OCI-M1 (cell line): Measurements from ENCODE around the gene EID2B.

Experiments used
- DNase-seq: peaks from one replicate; lab custom pipeline; 2025; lab: John Stamatoyannopoulos, UW

The EID2B gene

DNA sequence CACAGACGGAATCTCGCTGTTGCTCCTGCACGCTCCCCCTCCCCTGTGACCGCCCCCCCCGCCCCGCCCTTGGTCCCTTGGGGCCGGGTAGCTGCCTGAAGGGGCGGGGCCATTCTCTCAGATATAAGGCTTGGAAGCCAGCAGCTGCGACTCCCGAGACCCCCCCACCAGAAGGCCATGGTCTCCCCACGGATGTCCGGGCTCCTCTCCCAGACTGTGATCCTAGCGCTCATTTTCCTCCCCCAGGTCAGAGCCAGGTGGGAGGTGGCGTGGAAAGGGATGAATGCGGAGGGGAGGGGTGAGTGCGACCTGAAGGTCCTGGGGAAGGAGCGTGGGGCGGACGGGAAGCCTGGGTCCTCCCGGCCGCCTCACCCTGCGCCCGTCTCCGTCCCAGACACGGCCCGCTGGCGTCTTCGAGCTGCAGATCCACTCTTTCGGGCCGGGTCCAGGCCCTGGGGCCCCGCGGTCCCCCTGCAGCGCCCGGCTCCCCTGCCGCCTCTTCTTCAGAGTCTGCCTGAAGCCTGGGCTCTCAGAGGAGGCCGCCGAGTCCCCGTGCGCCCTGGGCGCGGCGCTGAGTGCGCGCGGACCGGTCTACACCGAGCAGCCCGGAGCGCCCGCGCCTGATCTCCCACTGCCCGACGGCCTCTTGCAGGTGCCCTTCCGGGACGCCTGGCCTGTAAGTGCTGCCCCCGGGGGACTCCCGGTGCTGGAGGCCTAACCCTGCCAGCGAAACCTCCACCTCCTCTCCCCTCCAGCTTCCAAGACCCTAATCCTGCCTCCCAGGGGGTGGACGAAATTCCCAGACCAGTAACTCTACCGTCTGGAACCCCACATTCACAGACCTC lies 33.6 kb downstream of the EID2B start, which contains the start of gene DLL3:
Gene DLL3 (plus strand): TSS at position 150 of the 845 bp plus-strand sequence. CDS start 28 bp downstream, at position 178.
- DNase-seq = no peak

DNA sequence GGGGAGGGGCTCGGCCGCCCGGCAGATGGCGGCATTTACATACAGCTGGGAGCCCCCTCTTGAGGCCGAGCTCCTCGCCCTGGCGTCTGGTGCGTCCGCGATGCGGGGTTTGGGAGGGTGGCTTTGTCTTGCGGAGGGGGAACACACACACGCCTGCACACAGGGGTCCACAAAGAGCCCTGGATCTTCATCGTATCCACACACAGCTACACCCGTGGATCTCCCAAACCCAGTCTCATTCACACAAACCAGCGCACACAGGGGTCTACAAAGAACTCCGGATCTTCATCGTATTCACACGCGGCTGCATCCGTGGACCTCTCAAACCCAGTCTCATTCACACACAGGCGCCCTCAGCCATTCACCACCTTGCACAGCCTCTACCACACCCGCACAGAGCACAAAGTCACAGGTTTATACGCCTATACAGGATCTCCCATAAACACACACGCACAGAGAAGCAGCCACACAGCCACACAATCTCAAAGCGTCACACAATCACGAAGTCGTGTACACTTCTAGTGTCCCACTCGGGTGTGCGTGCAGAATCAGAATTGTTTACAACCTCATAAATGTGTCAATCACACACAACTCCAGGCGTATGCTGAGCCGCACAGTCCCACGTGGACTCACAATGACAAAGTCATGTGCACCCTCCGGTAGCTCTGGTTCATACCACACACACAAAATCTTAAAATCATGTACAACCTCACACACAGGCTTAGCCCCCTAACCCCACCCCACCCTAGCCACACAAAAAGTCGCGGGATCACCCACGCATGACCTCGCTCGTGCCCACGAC lies 34.5 kb downstream of the EID2B start:
- DNase-seq = peak; percentile 79

DNA sequence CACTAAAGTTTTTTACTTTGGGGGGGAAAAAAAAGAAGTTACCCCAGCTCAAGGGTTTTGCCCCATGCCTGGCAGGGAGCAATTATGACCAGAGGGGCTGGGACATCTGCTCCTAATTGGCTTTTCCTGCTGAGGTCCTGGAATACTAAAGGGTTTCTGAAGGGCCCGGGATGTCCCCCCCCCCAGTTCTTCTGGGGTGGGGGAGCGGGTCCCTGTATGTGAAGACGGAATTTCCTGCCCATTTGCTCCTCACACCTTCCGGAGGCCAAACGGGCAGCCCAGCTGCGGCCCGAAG lies 35.0 kb downstream of the EID2B start:
- no peak for DNase-seq

DNA sequence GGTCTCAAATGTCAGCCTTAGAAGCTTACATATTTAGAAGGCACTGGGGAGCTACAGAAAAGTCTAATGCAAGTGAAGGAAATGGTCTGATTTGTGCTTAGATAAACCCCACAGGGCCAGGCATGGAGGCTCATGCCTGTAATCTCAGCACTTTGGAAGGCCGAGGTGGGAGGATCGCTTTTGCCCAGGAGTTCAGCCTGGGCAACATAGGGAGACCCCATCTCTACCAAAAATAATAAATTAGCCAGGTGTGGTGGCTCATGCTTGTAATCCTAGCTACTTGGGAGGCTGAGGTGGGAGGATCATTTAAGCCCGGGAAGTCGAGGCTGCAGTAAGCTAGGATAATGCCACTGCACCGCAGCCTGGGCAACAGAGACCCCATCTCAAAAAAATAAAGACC lies 36.6 kb downstream of the EID2B start:
- no peak for DNase-seq

DNA sequence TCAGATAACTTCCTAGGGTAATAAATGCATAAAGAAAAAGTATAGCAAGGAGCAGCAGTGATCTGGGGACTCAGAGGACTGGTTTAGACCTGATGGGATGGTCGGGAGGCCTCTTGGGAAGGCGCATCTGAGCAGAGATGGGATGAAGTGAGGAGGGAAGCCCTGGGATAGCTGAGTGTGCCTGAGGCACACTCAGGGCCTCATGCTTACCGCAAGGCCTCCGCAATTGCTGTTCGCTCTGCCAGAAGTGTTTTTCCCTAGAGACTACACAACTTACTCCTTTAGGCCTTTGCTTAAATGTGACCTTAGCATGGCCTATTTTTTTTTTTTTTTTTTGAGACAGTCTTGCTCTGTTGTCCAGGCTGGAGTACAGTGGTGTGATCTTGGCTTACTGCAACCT lies 38.0 kb downstream of the EID2B start:
- no peak for DNase-seq

DNA sequence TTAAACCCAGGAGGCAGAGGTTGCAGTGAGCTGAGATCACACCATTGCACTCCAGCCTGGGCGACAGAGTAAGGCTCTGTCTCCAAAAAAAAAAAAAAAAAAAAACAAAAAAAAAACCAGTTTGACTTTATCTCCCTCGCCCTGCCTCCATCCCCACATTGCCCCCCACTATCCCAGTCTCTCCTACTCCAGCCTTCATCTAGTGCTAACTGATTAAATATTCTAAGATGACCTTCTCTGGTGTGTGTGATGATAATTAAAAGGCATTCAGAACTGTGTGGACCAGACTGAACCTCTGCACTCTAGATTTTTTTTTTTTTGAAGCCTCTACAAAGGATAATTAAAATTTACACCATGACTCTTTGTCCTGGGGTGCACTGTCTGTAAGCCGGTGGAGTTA lies 39.9 kb downstream of the EID2B start:
- DNase-seq = no peak

DNA sequence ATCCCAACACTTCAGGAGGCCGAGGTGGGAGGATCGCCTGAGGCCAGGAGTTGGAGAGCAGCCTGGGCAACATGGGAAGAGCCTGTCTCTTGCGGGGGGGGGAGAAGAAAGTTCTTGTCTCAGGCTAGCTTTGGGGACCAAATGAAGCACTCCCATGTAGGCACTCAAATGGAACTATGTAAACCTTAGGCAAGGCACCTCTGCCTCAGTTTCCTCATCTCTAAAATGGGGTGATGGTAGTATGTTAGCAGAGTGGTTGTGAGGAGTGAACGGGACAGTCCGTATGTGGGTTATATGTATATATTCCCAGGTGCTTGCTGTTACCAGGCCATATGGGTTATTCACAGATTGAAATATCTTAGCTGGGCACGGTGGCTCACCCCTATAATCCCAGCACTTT lies 40.4 kb downstream of the EID2B start:
- no peak for DNase-seq

DNA sequence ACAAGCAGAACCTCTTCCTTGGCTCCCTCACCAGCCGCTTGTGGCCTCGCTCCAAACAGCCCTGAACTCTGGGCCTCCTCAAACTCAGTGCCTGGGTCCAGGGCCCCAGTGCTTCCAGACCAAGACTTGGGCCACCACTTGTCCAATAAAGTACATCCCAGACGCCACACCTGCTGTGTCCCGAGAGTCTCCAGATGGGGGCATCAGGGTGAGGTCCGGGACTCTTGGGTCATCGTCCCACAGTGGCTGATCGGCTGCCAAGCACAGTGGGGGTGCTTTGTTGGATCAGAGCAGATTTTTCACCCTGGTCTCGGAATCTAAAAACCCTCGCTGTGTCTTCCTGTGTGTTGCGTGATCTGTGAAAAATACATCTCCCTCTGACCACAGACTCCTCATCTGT lies 42.9 kb downstream of the EID2B start:
- no peak for DNase-seq

DNA sequence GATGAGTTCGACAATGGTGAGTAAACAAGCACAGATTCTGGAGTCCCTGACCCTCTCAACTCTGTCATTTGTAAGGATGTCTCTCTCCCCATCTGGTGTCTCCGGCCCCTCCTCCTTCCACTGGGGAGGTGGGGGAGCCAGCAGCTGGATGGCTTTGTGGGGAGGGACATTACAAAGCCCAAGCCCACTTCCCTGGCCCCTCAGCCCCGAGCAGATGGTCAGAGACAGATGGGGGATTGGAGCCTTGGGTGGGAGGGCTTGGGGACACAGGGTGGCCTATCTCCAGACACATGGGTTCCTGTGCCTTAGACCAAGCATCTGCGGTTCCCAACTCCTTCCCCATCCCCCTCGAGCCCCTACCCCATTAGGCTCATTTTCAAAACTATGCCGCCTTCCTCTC lies 49.5 kb downstream of the EID2B start:
- no peak for DNase-seq

DNA sequence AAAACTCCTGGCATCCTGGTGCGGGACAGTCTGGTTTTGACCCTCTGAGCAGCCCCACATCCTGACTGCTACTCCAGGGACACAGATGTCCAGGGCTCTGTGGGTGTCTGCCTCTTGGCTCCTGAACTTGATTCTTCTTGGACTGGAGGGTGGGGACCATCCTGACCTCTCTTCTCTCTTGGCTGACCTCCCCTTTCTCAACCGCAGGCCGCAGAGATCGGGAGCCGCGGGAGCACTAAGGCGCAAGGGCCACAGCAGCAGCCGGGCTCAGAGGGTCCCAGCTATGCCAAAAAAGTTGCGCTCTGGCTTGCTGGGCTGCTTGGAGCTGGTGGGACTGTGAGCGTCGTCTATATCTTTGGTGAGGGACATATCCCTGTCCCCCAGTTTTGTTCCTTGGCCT lies 51.0 kb downstream of the EID2B start:
- no peak for DNase-seq

DNA sequence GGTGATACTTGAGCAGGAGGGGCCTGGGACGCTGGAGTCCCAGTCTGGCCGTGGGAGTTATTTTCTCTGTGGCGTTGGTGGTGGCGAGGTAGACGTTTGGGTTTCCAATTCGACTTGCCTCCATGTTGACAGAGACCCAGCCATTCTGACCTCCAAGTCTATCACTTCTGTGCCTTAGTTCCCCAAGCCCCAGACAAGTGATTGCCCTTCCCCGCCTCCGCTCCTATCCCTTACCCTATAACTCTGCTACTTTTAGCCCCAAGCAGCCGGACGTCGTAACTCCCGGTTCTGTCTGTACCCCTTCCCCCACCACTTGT lies 51.5 kb downstream of the EID2B start:
- peak; percentile 52 for DNase-seq
